HG03097 (cell line): ENCODE data around the gene NUDT21.
"Not testable (repeated sequence)": the region's sequence is repeated elsewhere in the genome, so short reads cannot be mapped to it uniquely, and the experiment has no call there.

ENCODE experiments used
- ATAC-seq: cut with Tn5 transposase; IDR thresholded peaks from one replicate; pipeline ENCODE4 v1.9.1; 2021; ENCODE audit not compliant: unreplicated experiment, low FRiP score

NUDT21 gene

DNA sequence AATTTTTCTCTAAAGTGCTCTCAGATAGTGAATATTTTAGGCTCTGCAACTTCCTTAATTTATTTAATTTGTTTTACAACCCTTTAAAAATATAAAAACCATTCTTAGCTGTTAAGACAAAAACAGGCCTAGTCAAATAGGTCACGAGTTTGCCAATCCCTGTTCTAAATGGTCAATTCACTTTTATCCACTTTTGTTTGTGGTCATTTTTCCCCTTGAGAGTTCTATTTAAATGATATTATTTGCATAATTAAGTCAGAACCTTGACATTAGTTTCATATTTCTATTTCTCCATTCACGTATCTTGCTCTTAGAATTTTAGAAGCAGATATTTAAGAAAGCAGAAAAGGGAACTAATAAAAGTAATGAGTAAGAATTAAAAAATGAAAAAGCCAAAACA lies 29.8 kb downstream of the NUDT21 start:
- ATAC-seq: no peak

DNA sequence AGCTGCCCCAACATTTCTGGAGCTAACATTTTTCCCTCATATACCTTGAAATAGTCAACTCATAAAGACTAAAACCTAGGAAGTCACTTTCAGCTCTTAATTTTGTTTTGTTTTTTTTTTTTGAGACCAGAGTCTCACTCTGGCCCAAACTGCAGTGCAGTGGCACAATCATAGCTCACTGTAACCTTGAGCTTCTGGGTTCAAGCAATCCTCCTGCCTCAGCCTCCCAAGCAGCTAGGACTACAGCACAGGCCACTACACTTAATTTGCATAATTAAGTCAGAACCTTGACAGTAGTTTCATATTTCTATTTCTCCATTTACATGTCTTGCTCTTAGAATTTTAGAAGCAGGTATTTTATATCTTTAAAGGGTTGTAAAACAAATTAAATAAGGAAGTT lies 30.5 kb downstream of the NUDT21 start:
- ATAC-seq: no peak

DNA sequence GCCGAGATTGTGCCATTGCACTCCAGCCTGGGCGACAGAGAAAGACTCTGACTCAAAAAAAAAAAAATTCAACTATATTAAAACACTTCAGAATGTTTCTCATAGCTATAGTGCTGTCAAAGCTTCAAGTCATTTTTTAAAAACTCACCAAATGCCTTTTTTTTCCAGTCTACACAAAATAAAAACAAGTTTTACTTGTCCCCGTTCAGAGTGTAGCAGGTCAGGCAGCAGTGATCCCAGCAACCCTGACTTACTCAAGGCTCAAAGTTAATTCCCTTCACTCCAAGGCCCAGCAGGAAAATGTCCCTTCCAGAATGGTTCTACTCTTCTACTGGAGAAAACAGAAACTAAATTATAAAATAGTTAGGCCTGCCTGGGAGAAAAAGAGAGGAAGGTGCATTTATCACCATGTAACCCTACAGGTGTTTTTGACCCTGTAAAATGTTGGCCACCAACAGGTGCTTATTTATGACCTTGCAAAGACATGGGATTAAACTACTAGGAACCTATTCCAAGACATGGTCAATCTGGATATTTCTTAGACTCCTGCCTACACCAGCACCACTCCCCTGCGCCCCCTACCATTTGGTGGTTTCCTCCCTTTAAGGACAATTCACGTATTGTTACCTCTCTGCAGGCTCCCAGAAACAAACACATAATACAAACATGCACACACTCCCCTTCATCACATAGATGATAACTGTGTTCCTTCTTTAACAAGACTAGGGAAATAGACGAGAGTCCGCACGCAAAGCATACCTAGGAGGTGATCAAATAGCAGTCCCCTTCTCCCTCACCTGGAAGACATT lies 31.2 kb downstream of the NUDT21 start:
- ATAC-seq: no peak

DNA sequence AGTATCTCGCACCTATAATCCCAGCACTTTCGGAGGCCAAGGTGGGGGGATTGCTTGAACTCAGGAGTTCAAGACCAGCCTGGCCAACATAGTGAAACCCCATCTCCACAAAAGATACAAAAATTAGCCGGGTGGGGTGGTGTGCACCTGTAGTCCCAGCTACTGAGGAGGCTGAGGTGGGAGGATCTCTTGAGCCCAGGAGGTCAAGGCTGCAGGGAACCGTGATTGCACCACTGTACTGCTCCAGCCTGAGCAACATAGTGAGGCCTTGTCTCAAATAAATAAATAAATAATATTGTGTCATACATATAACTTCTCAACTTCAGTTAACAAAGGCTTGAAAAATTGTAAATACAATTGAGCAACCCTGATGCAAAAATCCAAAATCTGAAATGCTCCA lies 34.0 kb downstream of the NUDT21 start:
- ATAC-seq: no peak

DNA sequence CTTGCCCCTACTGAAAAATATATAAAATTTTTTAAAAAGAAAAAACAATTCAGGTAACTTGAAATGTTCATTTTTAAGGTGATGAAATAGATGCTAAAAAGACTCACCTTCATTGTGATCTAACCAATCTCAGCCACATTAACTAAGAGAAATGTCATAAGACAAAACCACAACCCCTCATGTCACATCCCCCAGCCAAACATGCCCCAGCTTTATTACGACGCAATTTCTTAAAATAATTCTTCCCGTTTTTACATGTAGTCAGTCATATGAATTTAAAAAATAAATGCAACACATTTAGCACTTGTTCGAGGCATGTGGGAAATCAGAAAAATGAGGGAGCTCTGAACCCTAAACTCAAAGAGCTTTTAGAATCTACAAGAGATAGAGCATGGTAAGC lies 35.3 kb downstream of the NUDT21 start:
- no peak for ATAC-seq

DNA sequence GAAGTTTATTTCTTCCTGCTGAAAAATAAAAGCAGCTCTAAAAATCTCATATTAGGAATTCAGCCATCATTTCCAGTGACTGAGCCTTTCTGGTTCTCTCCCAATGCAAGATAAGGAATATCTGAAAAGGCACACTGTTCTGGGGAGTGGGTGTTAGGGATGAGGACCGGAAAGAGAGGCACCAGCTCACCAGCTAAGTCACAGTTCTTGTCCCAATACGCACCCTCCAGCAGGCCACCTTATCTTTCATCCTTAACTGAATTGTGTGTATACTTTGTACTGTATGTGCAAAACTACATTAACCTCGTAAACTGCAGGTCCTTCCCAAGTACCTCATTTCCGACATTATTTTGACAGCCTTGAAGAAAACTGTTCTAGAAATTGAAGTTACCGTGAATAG lies 36.8 kb downstream of the NUDT21 start:
- ATAC-seq: no peak

DNA sequence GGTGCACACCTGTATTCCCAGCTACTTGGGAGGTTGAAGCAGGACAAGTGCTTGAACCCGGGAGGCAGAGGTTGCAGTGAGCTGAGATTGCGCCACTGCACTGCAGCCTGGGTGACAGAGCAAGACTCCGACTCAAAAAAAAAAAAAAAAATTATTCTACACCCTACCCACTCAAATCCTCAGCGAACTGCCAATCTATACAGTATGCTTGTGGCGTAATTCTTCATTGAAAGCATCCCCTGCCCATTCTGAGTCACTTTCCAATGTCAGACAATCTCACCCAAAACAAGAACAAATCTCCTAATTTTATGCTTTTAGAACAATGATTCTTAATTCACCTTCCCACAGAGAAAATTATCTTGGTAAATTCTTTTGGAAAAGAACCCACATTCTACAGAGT lies 37.8 kb downstream of the NUDT21 start:
- ATAC-seq: no peak

DNA sequence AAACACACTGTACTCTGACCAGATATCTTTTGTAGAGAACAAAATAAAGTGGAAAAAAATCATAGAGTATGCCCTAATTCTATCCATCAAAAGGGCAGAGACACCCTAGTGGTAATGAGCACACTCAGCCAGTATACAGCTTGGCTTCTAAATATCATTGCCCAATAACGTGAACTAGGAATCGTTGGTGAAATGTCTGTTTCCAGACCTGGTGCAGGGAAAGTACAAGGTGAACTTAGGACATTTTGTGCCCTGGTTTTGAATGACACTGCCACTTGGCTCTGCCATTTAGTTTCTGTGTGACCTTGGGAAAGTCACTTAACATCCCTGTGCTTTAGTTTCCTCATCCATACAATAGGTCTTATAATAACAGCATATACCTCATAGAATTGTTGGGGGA lies 39.5 kb downstream of the NUDT21 start:
- no peak for ATAC-seq

DNA sequence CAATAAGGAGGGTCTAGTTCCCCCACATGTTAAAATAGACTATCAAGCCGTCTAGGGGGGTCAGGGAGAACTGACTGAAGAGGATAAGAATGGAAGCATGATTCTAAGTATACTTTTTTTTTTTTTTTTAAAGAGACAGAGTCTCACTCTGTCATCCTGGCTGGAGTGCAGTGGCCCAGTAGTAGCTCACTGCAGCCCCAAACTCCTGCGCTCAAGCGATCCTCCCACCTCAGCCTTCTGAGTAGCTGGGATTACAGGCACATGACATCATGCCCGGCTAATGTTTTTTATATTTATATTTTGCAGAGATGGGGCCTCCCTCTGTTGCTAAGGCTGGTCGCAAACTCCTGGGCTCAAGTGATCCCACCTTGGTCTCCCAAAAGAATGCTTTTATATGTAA lies 40.0 kb downstream of the NUDT21 start:
- no peak for ATAC-seq

DNA sequence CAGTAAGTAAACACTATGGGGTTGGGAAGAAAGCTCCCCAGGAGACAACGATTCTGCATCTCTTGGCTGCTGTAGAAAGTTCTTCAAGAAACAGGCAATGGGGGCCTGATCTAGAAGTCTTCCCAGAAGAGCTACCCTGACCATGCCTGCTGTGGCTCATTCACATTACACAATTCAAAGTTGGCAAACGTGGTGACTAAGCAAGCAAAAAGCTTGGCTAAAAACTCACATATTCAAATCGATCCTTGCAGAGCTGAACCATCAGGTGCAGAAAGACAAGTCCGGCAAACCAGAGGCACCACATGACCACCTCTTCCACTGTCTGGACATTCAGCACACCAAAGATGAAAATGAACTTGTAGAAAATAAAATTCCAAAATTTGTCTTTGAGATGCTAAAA lies 41.9 kb downstream of the NUDT21 start:
- no peak for ATAC-seq

DNA sequence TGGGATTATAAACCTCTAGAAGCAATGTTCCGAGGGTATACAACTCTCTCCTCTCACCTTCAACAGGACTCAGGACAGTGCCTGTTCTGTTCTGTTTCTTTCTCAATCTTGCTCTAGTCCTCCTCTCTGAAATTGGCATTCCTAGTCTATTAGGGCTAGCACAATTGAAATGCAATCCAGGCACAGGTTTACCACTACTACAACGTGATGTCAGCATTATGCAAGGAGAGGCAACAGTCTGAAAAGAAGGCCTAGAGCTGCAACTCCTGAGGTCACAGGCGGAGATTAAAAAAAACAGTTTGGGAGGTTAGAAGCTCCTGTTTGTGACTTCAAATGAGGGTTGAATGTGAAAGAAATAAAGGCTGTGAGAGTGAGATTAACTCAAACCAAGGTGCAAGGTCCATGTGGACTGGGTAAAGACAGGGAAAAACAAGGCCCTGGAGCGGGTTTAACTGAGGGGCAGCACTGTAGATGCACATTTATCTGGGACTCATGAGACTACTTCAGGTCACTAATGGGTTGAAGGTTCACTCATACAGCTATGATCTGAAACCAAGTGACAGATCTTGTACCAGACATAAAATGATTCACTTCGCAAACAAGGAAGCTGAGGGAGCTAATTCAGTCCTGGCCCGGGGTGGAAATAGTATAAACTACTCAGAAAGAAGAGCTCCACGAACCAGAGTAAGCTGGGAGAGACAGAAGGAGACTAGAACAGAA lies 42.6 kb downstream of the NUDT21 start:
- ATAC-seq: no peak

DNA sequence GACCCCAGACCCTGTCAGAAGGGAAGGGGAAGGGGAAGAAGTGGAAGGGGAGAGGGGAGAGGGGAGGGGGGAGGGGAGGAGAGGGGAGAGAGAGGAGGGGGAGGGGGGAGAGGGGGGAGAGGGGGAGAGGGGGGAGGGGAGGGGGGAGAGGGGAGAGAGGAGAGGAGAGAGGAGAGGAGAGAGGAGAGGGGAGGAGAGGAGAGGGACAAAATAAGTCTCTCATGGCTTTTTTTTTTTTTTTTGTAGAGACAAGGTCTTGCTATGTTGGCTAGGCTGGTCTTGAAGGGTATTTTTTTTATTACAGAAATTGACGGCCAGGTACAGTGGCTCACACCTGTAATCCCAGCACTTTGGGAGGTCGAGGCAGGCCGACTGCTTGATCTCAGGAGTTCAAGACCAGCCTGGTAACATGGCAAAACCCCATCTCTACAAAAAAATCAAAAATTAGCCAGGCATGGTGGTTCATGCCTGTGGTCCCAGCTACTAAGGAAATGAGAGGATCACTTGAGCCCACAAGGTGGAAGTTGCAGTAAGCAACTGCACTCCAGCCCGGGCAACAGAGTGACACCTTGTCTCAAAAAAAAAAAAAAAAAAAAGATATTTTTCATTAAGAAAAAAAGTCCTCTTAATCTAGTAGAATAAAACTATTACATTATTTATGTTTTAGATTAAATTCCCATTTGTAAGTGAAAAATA lies 45.0 kb downstream of the NUDT21 start:
- no peak for ATAC-seq

DNA sequence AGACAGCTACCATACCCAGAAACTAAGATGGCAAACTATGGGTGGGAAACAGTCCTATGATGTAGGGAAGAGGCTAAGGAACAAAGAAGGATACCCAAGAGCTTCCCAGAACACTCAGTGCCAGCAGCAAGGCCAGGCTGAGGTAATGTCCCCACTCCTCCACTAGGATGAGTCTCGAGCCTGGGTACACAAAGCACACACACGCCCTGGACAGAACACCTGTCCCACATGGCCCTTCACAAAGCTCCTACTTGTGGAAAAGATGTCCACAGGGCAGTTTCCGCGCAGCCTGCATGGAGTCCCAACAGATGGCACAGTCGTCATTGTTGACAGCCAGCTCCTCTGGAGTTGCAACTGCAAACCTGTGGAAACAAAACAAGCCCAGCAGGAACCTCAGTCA lies 49.6 kb downstream of the NUDT21 start:
- no peak for ATAC-seq

DNA sequence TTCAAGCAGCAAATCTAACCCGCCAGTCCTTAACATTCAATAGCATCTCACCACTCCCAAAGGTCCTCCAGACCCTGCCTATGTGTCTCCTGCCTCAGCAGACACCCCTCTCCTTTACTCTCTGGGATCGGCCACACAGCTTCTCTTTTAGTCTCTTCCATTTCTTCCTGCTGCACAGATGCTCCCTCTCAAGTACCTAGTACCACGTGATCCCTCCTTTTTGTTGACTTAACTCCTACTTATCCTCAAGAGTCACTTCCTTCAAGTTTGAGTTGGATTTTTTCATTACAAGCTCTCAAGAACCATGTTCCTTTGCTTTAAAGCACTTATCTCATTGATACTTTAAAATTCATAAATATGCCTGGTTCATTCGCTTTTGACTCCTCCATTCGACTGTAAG lies 50.7 kb downstream of the NUDT21 start:
- ATAC-seq: no peak

DNA sequence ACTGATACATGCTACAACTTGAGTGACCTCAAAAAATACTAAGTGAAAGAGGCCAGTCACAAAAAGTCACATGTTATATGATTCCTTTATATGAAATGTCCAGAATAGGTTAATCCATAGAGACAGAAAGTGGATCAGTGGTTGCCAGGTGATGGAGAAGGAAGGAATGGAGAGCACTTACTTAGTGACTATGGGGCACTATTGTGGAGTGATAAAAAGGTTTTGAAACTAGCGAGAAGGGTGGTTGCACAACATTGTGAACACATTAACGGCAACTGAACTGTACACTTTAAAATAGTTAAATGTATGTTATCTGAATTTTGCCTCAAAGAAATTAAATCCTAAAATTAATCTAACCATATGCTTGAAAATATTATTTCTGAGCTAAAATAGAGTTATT lies 51.6 kb downstream of the NUDT21 start:
- ATAC-seq: no peak

DNA sequence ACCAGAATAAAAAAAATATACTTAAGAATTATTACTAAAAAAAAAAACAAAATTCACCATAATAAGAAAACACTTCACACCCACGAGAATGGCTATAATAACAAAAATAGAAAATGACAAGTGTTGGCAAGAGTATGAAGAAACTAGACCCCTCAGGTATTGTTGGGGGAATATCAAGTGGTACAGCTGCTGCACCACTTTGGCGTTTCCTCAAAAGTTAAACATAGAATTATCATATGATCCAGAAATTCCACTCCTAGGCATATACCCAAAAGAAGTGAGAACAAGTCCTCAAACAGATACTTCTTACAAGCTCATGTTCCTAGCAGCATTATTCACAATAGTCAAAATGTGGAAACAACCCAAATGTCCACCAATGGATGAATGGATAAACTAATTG lies 52.1 kb downstream of the NUDT21 start:
- ATAC-seq: no peak

DNA sequence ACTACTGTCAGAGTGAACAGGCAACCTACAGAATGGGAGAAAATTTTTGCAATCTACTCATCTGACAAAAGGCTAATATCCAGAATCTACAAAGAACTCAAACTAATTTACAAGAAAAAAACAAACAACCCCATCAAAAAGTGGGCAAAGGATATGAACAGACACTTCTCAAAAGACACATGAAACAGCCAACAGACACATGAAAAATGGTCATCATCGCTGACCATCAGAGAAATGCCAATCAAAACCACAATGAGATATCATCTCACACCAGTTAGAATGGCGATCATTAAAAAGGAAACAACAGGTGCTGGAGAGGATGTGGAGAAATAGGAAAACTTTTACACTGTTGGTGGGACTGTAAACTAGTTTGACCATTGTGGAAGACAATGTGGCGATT lies 54.4 kb downstream of the NUDT21 start:
- not testable (repeated sequence) for ATAC-seq

DNA sequence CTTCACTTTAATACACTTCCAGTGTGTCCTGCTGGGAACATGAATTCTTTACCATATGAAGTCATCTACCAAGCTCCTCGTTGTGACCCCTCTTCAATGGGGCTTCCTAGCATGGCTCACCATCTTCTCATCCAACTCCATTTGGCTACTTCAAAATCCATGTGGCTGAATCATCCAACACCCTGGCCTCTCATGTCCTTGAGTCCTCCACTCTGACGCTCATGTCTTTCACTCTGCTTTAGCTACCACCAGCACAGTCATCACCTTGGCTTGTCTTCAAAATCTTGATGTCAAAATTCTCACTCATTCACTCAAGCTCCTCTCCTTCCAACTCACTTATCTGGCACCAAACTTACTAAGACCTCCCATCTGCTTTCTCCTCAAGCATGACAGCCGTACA lies 61.6 kb downstream of the NUDT21 start:
- no peak for ATAC-seq

DNA sequence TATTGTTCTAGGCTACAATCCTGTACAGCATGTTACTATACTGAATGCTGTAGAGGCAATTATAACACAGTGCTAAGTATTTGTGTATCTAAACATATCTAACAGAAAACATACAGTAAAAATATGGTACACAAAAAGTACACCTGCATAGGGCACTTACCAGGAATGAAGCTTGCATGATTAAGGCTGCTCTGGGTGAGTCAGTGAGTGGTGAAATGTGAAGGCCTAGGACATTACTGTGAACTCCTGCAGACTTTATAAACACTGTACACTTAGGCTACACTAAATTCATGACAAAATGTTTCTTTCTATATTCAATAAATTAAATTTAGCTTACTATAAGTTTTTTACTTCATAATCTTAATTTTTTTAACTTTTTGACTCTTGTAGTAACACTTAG lies 62.9 kb downstream of the NUDT21 start:
- no peak for ATAC-seq

DNA sequence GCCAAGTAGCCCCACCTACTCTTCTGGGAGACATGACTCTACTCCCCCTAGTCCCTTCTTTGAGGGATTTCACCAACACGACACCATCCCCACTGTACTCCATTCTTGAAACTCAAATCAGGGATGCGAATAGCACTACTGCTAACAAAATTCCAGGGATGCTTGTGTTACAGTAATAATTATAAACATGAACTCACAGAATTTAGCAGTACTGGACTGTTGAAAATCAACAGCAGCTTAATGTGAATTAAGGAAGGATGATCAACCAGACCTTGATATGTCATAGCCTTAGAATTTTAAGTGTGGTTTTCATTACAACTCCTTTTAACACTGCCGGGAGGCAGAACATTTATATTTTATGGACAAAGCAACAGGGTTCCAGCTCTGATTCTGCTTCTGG lies 63.7 kb downstream of the NUDT21 start:
- no peak for ATAC-seq

DNA sequence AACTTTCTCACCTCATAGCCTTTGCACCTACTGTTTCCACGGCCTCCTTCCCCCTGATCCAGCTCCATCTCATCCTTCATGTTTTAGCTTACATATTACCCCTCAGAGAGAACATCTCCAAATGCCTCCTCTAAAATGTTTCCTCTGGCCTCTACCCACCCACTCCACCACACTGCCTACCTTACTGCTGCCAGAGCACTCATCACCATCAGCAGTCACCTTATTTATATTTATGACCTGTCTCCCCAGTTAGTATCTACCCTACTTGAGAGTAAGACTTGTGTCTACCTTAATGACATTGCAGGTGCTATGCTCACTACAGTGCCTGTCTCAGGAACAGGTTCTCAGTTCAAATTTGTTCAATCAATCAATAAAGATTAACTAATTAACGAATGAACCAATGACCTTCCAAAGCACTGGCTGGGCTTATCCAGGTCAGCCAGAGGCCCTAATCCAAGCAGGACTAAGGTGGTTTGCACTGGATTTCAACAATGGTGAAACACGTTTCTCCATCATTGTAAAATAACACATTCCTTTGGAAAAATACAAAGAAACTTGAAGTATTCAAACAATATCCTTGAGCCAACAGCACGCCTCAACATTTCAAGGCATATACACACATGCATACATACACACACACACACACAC lies 66.9 kb downstream of the NUDT21 start:
- no peak for ATAC-seq
